Neural cell (in vitro differentiated cells): Measurements from ENCODE around the gene TUBGCP2. TPM values are rescaled to one million over a fixed set of nuclear protein-coding genes. Genes with fewer than 3 reads are reported as not detected.

Experiments
- H2AFZ ChIP-seq: fragments of 200-600, 300-800 bp; sonication (generic), shearing (Covaris generic); 2 replicates; pipeline ENCODE4 v1.6.0; 2014; ENCODE audit warnings: low read depth, mild to moderate bottlenecking, antibody characterized with exemption, low read length, moderate library complexity
- H3F3A ChIP-seq: fragments of 200-600 bp; shearing (Covaris generic); 2 replicates; pipeline ENCODE4 v1.6.1; 2016; ENCODE audit warnings: mild to moderate bottlenecking, moderate library complexity, mixed read lengths, antibody characterized with exemption, low read length; ENCODE audit not compliant: insufficient read depth, poor library complexity, severe bottlenecking
- H3K27ac ChIP-seq: fragments of 200-600, 300-800 bp; sonication (generic), shearing (Covaris generic); 2 replicates; pipeline ENCODE4 v1.5.1; 2014; ENCODE audit warnings: mild to moderate bottlenecking, low read length, moderate library complexity
- H3K27me3 ChIP-seq: fragments of 300-800, 200-600 bp; sonication (generic), shearing (Covaris generic); 2 replicates; pipeline ENCODE4 v1.6.0; 2014; ENCODE audit warnings: mild to moderate bottlenecking, low read depth, low read length, moderate library complexity; ENCODE audit not compliant: insufficient read depth
- H3K36me3 ChIP-seq: fragments of 300-800, 200-600 bp; sonication (generic), shearing (Covaris generic); 2 replicates; pipeline ENCODE4 v1.5.1; 2014; ENCODE audit warnings: mild to moderate bottlenecking, antibody characterized with exemption, low read length, moderate library complexity; ENCODE audit not compliant: insufficient read depth
- H3K4me2 ChIP-seq: fragments of 300-800, 200-600 bp; sonication (generic), shearing (Covaris generic); 2 replicates; pipeline ENCODE4 v1.6.0; 2014; ENCODE audit warnings: mild to moderate bottlenecking, low read length
- H3K4me3 ChIP-seq: fragments of 300-800, 200-600 bp; sonication (generic), shearing (Covaris generic); 2 replicates; pipeline ENCODE4 v1.5.1; 2014; ENCODE audit warnings: mild to moderate bottlenecking, low read length, moderate library complexity
- H3K79me2 ChIP-seq: fragments of 200-600 bp; shearing (Covaris generic); replicated peaks from 2 replicates; pipeline ENCODE4 v1.6.0; 2014; ENCODE audit warnings: mild to moderate bottlenecking, low read length, moderate library complexity; ENCODE audit not compliant: insufficient read depth
- H3K9ac ChIP-seq: fragments of 300-800, 200-600 bp; sonication (generic), shearing (Covaris generic); 2 replicates; pipeline ENCODE4 v1.6.1; 2016; ENCODE audit warnings: mild to moderate bottlenecking, low read length, mixed read lengths
- H3K9me2 ChIP-seq: fragments of 200-600 bp; shearing (Covaris generic); 2 replicates; pipeline ENCODE4 v1.6.1; 2016; ENCODE audit warnings: mild to moderate bottlenecking, low read length, mixed read lengths; ENCODE audit not compliant: insufficient read depth
- H3K9me3 ChIP-seq: fragments of 200-600, 300-800 bp; sonication (generic), shearing (Covaris generic); 2 replicates; pipeline ENCODE4 v1.6.1; 2016; ENCODE audit warnings: mild to moderate bottlenecking, mixed run types, low read length, moderate library complexity, mixed read lengths
- H4K20me1 ChIP-seq: fragments of 200-600 bp; shearing (Covaris generic); 2 replicates; pipeline ENCODE4 v1.6.1; 2016; ENCODE audit warnings: mild to moderate bottlenecking, mixed run types; ENCODE audit not compliant: insufficient read depth
- CTCF ChIP-seq: fragments of 450-650 bp; IDR thresholded peaks from 2 replicates; pipeline ENCODE4 v1.5.1; 2014; ENCODE audit warnings: antibody characterized with exemption, mild to moderate bottlenecking, moderate library complexity; ENCODE audit not compliant: poor library complexity, severe bottlenecking
- EP300 ChIP-seq: fragments of 450-650 bp; conservative IDR thresholded peaks from 2 replicates; pipeline ENCODE4 v1.6.1; 2014; ENCODE audit warnings: antibody characterized with exemption, mild to moderate bottlenecking, moderate library complexity; ENCODE audit not compliant: poor library complexity, severe bottlenecking
- EZH2 ChIP-seq: fragments of 200-600, 300-800 bp; shearing (Covaris generic), sonication (generic); IDR thresholded peaks from 2 replicates; pipeline ENCODE4 v1.6.1; 2014; ENCODE audit warnings: antibody characterized with exemption, low read length, borderline replicate concordance, mild to moderate bottlenecking; ENCODE audit not compliant: insufficient read depth, poor library complexity, severe bottlenecking
- MXI1 ChIP-seq: fragments of 450-650 bp; conservative IDR thresholded peaks from 2 replicates; pipeline ENCODE4 v1.6.1; 2014; ENCODE audit warnings: antibody characterized with exemption, mild to moderate bottlenecking; ENCODE audit not compliant: poor library complexity, severe bottlenecking
- POLR2AphosphoS5 ChIP-seq: IDR thresholded peaks from 2 replicates; pipeline ENCODE4 v1.6.1; 2012
- RAD21 ChIP-seq: fragments of 450-650 bp; conservative IDR thresholded peaks from 2 replicates; pipeline ENCODE4 v1.6.1; 2014; ENCODE audit warnings: antibody characterized with exemption, mild to moderate bottlenecking, moderate library complexity
- REST ChIP-seq: IDR thresholded peaks from 2 replicates; pipeline ENCODE4 v1.6.1; 2012; ENCODE audit warnings: borderline replicate concordance
- SMC3 ChIP-seq: fragments of 450-650 bp; conservative IDR thresholded peaks from 2 replicates; pipeline ENCODE4 v1.6.1; 2014; ENCODE audit warnings: antibody characterized with exemption, mild to moderate bottlenecking, moderate library complexity; ENCODE audit not compliant: poor library complexity
- TAF1 ChIP-seq: IDR thresholded peaks from 2 replicates; pipeline ENCODE4 v1.6.1; 2012; ENCODE audit warnings: low read depth
- polyA plus RNA-seq: library from polyadenylated mRNA; depleted of rRNA; stranded (reverse); fragments of >200 nt; gene quantifications from 2 replicates; pipeline ENCODE4 v1.2.3, GENCODE V29; 2014

The TUBGCP2 gene
- polyA plus RNA-seq, 1 donor from 2014 or later: 34.5 TPM

GRCh38 chr10:133285217-133285616 is 23.5 kb downstream of the TUBGCP2 start:
- Histone ChIP-seq H3K79me2 (no peaks in the 10 kb centered on the region), H3F3A (no peaks in the 10 kb centered on the region), H3K27me3 (no peaks in the 10 kb centered on the region), H3K36me3 (no peaks in the 10 kb centered on the region), H3K27ac (no peak overlapping the region), H3K4me3 (no peak overlapping the region), H3K9me2 (no peaks in the 10 kb centered on the region), H3K4me2 (no peak overlapping the region), H3K9me3 (no peaks in the 10 kb centered on the region), H4K20me1 (no peaks in the 10 kb centered on the region), H2AFZ (no peak overlapping the region), H3K9ac (no peak overlapping the region)
- TF ChIP-seq CTCF: no peak
- no peak for TF ChIP-seq TAF1
- no peak for TF ChIP-seq MXI1
- TF ChIP-seq REST: no peak
- no peak for TF ChIP-seq RAD21
- no peak for TF ChIP-seq POLR2AphosphoS5
- no peak for TF ChIP-seq EZH2
- TF ChIP-seq EP300: no peak
- TF ChIP-seq SMC3: no peak

- TF ChIP-seq EP300: no peak
- TF ChIP-seq MXI1: no peak
- Histone ChIP-seq H4K20me1 (no peaks in the 10 kb centered on the region), H3K9me3 (no peaks in the 10 kb centered on the region), H3K27me3 (no peaks in the 10 kb centered on the region), H3K9ac (no peak overlapping the region), H3F3A (no peaks in the 10 kb centered on the region), H3K36me3 (no peaks in the 10 kb centered on the region), H3K79me2 (no peaks in the 10 kb centered on the region), H3K4me3 (no peak overlapping the region), H2AFZ (no peak overlapping the region), H3K27ac (no peak overlapping the region), H3K4me2 (no peak overlapping the region), H3K9me2 (no peaks in the 10 kb centered on the region)
These were observed 24.7 kb downstream of the TUBGCP2 start for GRCh38 chr10:133283931-133284330.

GRCh38 chr10:133282846-133283390 is 25.8 kb downstream of the TUBGCP2 start:
- Histone ChIP-seq H3K9me2 (no peaks in the 10 kb centered on the region), H3K27ac (no peak overlapping the region), H3F3A (no peaks in the 10 kb centered on the region), H3K4me3 (no peak overlapping the region), H3K27me3 (no peaks in the 10 kb centered on the region), H3K9me3 (no peaks in the 10 kb centered on the region), H2AFZ (no peak overlapping the region), H4K20me1 (no peaks in the 10 kb centered on the region), H3K36me3 (no peaks in the 10 kb centered on the region), H3K79me2 (no peaks in the 10 kb centered on the region), H3K4me2 (no peak overlapping the region), H3K9ac (no peak overlapping the region)
- no peak for TF ChIP-seq TAF1
- no peak for TF ChIP-seq EZH2
- no peak for TF ChIP-seq CTCF
- no peak for TF ChIP-seq SMC3
- no peak for TF ChIP-seq RAD21
- no peak for TF ChIP-seq POLR2AphosphoS5
- TF ChIP-seq EP300: no peak
- TF ChIP-seq REST: no peak
- TF ChIP-seq MXI1: no peak
